ENCODE measurements around the gene TMEM98. TPM values are rescaled to one million over a fixed set of nuclear protein-coding genes. Genes with fewer than 3 reads are reported as not detected.

Gene TMEM98
- total RNA-seq, 1 donor from 2014 or later, result 50.6 TPM

DNA sequence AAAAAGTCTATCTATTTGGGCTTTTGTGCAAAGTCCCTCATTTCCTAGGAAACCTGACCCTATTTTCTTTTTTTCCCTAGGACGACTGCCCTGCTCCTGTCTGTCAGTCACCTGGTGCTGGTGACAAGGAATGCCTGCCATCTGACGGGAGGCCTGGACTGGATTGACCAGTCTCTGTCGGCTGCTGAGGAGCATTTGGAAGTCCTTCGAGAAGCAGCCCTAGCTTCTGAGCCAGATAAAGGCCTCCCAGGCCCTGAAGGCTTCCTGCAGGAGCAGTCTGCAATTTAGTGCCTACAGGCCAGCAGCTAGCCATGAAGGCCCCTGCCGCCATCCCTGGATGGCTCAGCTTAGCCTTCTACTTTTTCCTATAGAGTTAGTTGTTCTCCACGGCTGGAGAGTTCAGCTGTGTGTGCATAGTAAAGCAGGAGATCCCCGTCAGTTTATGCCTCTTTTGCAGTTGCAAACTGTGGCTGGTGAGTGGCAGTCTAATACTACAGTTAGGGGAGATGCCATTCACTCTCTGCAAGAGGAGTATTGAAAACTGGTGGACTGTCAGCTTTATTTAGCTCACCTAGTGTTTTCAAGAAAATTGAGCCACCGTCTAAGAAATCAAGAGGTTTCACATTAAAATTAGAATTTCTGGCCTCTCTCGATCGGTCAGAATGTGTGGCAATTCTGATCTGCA is 12.9 kb downstream of the TMEM98 start:
- no peak overlapping the region for H3K27ac ChIP-seq
- TF ChIP-seq, protein P1, sequence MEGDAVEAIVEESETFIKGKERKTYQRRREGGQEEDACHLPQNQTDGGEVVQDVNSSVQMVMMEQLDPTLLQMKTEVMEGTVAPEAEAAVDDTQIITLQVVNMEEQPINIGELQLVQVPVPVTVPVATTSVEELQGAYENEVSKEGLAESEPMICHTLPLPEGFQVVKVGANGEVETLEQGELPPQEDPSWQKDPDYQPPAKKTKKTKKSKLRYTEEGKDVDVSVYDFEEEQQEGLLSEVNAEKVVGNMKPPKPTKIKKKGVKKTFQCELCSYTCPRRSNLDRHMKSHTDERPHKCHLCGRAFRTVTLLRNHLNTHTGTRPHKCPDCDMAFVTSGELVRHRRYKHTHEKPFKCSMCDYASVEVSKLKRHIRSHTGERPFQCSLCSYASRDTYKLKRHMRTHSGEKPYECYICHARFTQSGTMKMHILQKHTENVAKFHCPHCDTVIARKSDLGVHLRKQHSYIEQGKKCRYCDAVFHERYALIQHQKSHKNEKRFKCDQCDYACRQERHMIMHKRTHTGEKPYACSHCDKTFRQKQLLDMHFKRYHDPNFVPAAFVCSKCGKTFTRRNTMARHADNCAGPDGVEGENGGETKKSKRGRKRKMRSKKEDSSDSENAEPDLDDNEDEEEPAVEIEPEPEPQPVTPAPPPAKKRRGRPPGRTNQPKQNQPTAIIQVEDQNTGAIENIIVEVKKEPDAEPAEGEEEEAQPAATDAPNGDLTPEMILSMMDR (IDR thresholded peaks at IDR 0.05), result no peak
- intact Hi-C loops (cut with DNase I), result no loop called here
- H3K4me1 ChIP-seq, result peaks cover 0 to 19% of the 10 kb centered on the region in 2 donors
- no peaks in the 10 kb centered on the region for H3K27me3 ChIP-seq
- H3K4me3 ChIP-seq, result no peak overlapping the region
- peaks cover 20 to 37% of the 10 kb centered on the region in 2 donors for H3K36me3 ChIP-seq
- H3K9me3 ChIP-seq, result no peaks in the 10 kb centered on the region
- DNase-seq (ENCODE audit: low spot score in 2 of 2), result no peak

DNA sequence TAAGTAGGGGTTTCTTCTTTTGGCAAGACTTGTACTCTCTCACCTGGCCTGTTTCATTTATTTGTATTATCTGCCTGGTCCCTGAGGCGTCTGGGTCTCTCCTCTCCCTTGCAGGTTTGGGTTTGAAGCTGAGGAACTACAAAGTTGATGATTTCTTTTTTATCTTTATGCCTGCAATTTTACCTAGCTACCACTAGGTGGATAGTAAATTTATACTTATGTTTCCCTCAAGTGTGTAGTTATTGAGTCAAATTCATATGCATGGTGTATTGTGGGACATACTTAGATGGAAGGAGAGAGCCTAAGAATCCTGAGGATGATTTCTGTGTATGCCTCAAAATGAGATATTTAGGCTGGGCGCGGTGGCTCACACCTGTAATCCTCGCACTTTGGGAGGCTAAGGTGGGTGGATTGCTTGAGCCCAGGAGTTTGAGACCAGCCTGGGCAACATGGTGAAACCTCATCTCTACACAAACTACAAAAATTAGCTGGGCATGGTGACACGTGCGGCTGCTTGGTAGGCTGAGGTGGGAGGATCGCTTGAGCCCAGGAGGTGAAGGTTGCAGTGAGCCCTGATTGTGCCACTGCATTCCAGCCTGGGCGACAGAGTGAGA is 13.6 kb downstream of the TMEM98 start:
- H3K27ac ChIP-seq, result no peak overlapping the region
- no peak overlapping the region for H3K4me3 ChIP-seq
- TF ChIP-seq, protein P1 (IDR thresholded peaks at IDR 0.05), result no peak
- H3K9me3 ChIP-seq, result no peaks in the 10 kb centered on the region
- H3K4me1 ChIP-seq, result peaks cover 0 to 16% of the 10 kb centered on the region in 2 donors
- peaks cover 20 to 37% of the 10 kb centered on the region in 2 donors for H3K36me3 ChIP-seq
- H3K27me3 ChIP-seq, result no peaks in the 10 kb centered on the region
- DNase-seq (ENCODE audit: low spot score in 2 of 2), result no peak
- intact Hi-C loops (cut with DNase I), result no loop called here

DNA sequence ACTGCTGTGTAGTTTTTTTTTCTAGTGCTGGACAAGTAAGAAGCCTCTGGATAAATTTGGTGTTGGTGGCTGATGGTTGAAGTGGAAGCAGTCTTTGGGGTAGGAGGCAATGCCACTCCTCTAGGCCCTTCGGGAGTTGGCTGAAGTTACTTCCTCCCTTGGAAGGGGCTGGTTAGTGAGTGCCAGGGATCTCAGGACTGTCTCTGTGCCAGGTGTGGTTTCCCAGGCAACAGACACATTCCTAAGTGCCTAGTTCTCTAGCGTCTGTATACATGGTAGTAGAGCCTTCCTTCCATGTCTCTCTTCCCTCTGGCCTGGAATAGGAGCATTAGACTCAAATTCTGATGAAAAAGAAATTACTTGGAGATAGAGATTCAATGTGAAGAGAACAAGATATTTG is 15.3 kb downstream of the TMEM98 start:
- TF ChIP-seq, protein P1 (IDR thresholded peaks at IDR 0.05), result no peak
- Histone ChIP-seq H3K4me1 (peaks cover 0 to 10% of the 10 kb centered on the region in 2 donors), H3K9me3 (no peaks in the 10 kb centered on the region), H3K27ac (peak overlapping the region; percentile 37 to 52), H3K27me3 (no peaks in the 10 kb centered on the region), H3K4me3 (no peak overlapping the region), H3K36me3 (peaks cover 20 to 31% of the 10 kb centered on the region in 2 donors)
- intact Hi-C loops (cut with DNase I), result no loop called here
- no peak for DNase-seq (ENCODE audit: low spot score in 2 of 2)

DNA sequence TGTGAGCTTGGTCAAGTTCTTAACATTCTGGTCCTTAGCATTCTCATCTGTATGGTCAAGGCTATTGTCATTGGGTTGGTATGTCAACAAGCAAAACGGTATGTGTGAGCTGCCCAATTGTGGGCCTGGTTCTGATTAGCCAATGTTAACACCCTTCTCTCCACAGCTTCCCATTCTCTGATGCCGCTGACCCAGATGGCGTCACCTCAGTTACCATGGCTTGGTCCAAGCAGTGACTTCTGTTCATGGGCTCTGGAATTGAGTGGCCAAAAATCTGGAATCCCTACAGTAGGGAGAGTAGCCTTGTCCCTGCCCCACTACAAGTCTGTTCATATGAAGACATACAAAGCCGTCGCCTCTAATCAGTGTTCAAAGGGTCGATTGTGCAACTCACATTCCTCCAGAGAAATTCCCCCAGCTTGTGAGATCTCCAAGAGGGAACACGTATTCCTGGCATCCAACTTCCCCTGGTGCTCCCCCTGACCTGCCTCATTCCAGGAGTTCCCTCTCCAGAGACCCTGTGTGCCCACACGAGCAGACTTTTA is 15.8 kb downstream of the TMEM98 start:
- Histone ChIP-seq H3K4me1 (peaks cover 0 to 10% of the 10 kb centered on the region in 2 donors), H3K36me3 (peaks cover 20 to 26% of the 10 kb centered on the region in 2 donors), H3K4me3 (no peak overlapping the region), H3K27me3 (no peaks in the 10 kb centered on the region), H3K9me3 (no peaks in the 10 kb centered on the region), H3K27ac (peak overlapping the region; percentile 27 to 52)
- intact Hi-C loops (cut with DNase I), result no loop called here
- TF ChIP-seq, protein P1 (IDR thresholded peaks at IDR 0.05), result no peak
- peak in 1 of 2 donors; percentile 68 for DNase-seq (ENCODE audit: low spot score in 2 of 2)

DNA sequence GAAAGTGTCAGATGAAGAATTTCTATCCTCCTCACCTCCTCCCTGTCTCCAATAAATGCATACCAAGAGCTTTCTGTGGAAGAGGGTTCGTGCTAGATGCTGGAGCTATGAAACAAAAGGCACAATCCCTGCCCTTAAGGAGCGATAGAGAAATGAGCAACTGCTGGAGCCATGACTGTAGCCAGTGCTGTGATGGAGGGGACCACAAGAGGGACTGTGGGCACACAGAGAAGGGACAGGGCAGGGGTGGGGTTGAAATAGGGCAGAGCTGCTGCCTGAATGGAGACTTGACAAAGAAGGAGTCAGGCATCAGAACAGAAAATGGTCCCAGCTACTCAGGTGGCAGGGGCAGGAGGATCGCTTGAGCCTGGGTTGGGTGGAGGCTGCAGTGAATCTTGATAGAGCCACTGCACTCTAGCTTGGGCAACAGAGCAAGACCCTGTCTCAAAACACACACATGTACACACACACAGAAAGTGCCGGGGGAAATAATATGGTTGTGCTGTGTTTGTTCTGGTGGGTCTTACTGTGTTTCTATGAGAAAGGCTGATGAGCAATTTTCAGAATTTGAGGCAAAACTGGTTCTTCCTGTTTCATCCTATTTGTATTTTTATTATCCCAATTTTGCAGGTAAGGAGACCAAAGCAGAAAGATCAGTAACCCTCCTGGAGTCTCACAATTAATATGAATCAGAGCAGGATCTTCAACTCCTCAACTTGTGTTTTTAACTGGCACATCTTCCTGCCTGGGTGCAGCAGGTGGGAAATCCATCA is 16.5 kb downstream of the TMEM98 start:
- H3K27ac ChIP-seq, result peak overlapping the region; percentile 26 to 27
- intact Hi-C loops (cut with DNase I), result no loop called here

More for the DNA sequence above, 16.5 kb downstream of the TMEM98 start:
- no peak for DNase-seq (ENCODE audit: low spot score in 2 of 2)
- TF ChIP-seq, protein P1 (IDR thresholded peaks at IDR 0.05), result no peak
- peaks cover 18 to 22% of the 10 kb centered on the region in 2 donors for H3K36me3 ChIP-seq
- no peak overlapping the region for H3K4me3 ChIP-seq
- H3K4me1 ChIP-seq, result peaks cover 0 to 10% of the 10 kb centered on the region in 2 donors
- H3K27me3 ChIP-seq, result no peaks in the 10 kb centered on the region
- no peaks in the 10 kb centered on the region for H3K9me3 ChIP-seq
